SKM-1 treated with dmso at 0.1 percent for 144 hours (cell line): ENCODE data around the gene SCN5A.

ENCODE experiments used
- DNase-seq: peaks from one replicate; lab custom pipeline; 2025; ENCODE audit not compliant: unreplicated experiment; lab: John Stamatoyannopoulos, UW

Gene SCN5A

GRCh38 chr3:38603731-38604131, 45.8 kb downstream of the SCN5A start:
- no peak for DNase-seq

- DNase-seq: no peak
These were observed 46.8 kb downstream of the SCN5A start for GRCh38 chr3:38602576-38603250.

DNA sequence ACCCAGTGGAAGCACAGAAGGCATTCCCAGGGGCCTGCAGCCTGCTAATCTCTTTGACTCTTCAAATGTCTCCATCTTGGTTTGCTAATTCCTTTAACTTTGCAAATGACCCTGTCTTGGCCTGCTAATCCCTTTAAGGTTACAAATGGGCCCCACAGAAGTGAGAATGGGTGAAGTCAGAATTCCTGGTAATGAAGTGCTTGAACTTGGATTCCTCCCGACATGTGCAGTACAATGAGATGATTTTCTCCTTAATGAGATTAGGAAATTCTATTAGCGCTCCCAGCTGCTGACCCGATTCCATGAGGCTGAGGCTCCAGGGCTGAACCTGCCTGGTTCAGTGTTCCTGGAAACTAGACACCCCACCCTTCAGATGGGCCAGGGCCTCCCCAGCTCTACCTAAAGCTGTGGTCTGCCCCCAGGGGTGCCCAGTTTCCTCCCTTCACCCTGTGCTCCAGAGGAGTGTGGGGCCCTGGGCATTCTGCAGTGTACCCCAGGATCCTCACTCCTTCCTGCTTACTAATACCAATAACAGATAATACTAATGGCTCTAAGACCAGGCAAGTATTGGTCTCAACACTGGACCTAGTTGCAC, 47.4 kb downstream of the SCN5A start:
- no peak for DNase-seq

- no peak for DNase-seq
These were observed 48.9 kb downstream of the SCN5A start for GRCh38 chr3:38600551-38600950.

GRCh38 chr3:38599886-38600285, 49.6 kb downstream of the SCN5A start:
- DNase-seq: no peak

GRCh38 chr3:38598791-38599190, 50.7 kb downstream of the SCN5A start:
- no peak for DNase-seq

DNA sequence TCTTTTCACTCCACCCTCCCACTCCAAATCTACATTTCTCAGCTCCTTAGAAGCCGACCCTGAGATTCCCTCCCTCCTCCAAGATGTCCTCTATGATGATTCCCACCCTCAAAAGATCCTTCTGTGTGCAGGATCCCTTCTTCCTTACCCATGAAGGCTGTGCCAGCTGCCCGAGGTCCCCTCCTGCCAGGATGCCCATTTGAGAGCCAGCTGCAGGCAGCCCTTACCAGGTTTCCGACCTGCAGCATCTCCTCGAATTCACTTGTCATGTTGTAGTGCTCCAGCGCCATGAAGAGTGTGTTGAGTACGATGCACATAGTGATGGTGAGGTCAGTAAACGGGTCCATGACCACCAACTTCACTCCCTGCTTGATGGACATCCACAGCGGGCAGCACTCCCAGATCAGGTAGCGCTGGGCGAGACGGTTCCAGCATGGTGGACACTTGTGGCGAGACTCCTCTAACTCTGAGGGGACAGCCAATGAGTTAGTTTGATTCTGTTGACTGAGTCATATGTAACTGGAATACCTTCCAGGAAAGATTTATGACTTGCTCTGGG, 51.9 kb downstream of the SCN5A start:
- DNase-seq: no peak

- DNase-seq: no peak
These were observed 54.1 kb downstream of the SCN5A start for GRCh38 chr3:38595393-38595792.

GRCh38 chr3:38590521-38590920, 59.0 kb downstream of the SCN5A start:
- DNase-seq: no peak

GRCh38 chr3:38588995-38589937, 60.2 kb downstream of the SCN5A start:
- DNase-seq: no peak

- DNase-seq: no peak
These were observed 61.0 kb downstream of the SCN5A start for GRCh38 chr3:38588371-38588971.

DNA sequence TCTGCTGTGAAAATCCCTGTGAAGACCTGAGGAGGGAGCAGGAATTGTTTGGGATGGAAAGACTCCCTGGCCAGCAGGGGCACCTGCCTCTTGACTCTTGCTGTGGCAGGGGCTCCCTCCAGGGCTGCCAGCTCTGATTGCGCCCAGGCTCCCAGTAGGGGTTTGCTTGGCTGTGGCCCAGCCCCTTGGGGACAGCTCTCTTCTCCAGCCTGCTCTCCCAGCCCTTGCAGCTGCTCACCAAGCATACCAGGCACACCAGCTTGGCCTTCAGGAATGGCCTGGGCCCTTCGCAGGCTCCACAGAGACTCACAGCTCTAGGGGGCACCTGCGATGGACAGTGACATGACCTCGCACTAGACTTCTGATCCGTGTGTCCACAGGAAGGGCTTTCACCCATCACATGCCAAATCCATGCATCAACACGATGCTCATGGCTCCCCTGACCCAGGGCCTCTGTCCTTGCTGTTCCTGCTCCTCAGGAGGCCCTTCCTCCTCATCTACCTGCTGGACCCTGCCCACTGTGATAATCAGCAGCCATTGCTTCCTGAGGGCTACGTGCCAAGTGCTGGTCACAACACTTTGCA, 61.8 kb downstream of the SCN5A start:
- DNase-seq: no peak

DNA sequence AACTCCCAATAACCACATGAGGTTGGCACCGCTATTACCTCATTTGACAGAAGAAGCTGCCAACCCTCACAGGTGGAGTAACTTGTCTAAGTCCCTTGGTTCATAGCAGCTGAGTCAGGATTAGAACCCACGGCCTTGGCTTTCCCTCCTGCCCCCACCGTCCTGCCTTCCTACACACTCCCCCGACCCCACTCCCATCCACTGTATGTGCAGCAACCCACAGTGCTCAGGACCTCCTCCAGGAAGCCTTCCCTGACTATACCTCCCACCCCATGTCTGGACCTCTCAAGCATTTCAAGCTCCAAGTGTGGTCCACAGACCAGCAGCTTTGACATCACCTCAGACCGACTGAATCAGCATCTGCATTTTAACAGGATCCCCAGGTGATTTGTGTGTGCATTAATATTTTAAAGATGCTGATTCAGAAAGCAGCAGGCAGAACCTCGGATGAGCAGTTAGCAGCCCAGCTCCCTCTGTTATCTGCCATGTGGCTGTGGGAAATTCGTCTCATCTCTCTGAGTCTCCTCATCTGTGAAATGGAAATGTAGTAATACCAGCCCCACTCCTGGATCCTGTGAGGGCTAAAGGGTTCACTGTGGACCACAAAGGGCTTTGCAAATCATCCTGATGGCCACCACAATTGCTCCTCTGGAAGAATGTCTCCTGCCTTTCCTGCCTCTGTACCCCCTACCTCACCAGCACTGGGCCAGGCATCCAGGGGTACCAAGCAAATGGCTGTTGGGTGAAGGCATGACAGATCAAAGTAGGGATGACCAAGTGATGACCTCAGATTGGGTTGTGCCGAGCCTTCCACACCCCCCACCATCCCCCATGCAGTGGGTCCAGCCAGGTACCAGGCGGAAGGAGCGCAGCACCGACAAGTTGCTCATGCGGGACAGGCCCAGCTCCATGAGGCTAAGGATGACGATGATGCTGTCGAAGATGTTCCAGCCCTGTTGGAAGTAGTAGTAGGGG, 62.7 kb downstream of the SCN5A start:
- no peak for DNase-seq

- DNase-seq: no peak
These were observed 63.6 kb downstream of the SCN5A start for GRCh38 chr3:38585791-38586420.

- DNase-seq: no peak
These were observed 65.8 kb downstream of the SCN5A start for GRCh38 chr3:38583688-38584087.

- no peak for DNase-seq
These were observed 66.4 kb downstream of the SCN5A start for GRCh38 chr3:38582941-38583645.

DNA sequence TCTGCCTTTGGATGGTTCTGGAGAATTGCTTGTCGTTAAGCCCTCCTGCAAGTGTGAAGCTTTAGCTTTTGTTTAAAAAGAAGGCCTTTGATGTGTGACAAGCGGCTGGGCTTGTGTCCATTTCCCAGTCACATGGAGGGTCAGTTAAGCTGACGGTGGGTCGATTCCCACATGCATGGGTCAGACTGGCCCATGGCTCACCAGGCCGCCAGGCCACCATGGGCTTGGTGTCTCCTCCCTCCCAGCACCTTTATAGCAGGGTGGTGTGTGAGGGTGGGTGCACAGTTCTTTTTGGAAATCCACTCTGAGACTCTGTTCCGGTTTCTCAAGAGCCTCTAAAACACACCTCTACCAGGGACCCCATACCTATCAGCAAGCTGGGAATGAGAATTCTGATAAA, 67.2 kb downstream of the SCN5A start:
- no peak for DNase-seq

DNA sequence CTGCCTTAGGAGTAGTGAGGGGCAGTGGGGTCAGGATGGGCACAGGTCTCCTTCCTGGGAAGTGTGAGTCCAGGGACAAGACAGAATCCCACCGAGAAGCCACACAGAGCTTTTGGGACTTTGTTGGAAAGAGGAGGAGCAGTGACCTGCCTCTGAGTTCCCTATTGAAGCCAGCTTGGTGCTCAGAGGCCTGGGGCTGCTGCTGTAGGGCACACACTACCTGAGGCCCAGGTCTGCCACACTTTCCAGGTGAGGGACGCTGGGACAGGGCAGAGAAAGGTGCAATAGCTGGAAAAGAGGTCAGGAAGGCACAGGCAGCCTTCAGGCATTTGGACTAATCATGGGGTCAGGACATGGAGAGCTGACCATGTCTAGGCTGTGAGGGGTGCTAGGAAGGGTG, 67.7 kb downstream of the SCN5A start:
- no peak for DNase-seq
